Astrocyte of the cerebellum (primary cell): ENCODE measurements around the gene SOX9.

ENCODE experiments used
- DNase-seq: peaks from one replicate; pipeline ENCODE4 v3.0.0-alpha.2; 2011; ENCODE audit warnings: low read depth
- H3K4me3 ChIP-seq: 2 replicates; pipeline ENCODE4 v1.5.1; 2011; ENCODE audit warnings: mild to moderate bottlenecking, low read depth, low read length, moderate library complexity
- in situ Hi-C: cut with HindIII; loops from 2 replicates; pipeline ENCODE4 v1.10.0; 2017; ENCODE audit warnings: low sequenced_read_pairs
- TF ChIP-seq, protein P1 (sequence below): IDR thresholded peaks from 2 replicates; pipeline ENCODE4 v1.5.1; 2012; ENCODE audit warnings: low read length, low read depth, moderate library complexity, mild to moderate bottlenecking; ENCODE audit errors: missing control alignments

Gene SOX9

DNA sequence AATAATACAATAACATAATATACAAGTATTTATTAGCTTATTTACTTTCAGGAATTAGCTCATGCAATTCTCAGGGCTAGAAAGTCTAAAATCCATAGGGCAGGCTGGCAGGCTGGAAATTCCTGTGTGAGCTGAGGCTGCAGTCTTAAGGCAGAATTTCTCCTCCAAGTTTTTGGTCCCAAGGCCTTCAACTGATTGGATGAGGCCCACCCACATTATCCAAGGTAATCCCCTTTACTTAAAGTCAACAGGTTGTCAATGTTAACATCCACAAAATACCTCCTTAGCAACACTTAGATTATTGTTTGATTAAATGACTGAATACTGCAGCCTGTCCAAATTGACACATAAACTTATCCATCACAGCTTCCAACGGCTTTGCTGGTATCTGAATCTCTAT is 32.9 kb upstream of the SOX9 start:
- in situ Hi-C loops, result loop anchor here (5.0 kb wide), 1 partner anchor 61 kb away; no protein-coding TSS in a partner anchor
- no peak for DNase-seq
- H3K4me3 ChIP-seq, result no peak overlapping the region
- TF ChIP-seq, protein P1, sequence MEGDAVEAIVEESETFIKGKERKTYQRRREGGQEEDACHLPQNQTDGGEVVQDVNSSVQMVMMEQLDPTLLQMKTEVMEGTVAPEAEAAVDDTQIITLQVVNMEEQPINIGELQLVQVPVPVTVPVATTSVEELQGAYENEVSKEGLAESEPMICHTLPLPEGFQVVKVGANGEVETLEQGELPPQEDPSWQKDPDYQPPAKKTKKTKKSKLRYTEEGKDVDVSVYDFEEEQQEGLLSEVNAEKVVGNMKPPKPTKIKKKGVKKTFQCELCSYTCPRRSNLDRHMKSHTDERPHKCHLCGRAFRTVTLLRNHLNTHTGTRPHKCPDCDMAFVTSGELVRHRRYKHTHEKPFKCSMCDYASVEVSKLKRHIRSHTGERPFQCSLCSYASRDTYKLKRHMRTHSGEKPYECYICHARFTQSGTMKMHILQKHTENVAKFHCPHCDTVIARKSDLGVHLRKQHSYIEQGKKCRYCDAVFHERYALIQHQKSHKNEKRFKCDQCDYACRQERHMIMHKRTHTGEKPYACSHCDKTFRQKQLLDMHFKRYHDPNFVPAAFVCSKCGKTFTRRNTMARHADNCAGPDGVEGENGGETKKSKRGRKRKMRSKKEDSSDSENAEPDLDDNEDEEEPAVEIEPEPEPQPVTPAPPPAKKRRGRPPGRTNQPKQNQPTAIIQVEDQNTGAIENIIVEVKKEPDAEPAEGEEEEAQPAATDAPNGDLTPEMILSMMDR, result no peak

DNA sequence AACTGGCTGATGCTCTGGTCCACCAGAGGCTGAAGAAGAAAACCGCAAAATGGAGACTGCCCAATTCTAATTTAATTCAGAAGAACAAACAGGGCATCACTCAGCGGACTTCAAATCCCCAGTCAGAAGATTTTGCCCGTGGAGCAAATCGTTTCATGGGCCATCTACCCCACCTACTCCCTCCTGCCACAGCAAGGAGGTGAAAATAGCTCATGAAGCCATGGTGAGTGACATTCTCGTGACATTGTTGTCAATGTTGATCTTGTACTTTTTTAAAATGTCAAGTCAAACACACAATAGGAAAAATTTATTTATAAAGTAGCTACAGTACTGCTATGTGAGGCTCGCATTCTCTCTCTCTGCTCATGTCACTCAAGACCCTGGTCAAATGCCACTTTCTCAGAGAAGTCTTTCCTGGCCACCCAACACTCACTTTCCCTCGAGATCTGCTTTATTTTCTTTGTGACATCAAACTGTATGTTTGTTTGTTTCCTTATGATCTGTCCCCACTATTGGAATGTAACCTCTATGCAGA is 31.3 kb upstream of the SOX9 start:
- DNase-seq, result no peak
- TF ChIP-seq, protein P1, result no peak
- no peak overlapping the region for H3K4me3 ChIP-seq
- in situ Hi-C loops, result loop anchor here (5.0 kb wide), 1 partner anchor 62 kb away; no protein-coding TSS in a partner anchor

DNA sequence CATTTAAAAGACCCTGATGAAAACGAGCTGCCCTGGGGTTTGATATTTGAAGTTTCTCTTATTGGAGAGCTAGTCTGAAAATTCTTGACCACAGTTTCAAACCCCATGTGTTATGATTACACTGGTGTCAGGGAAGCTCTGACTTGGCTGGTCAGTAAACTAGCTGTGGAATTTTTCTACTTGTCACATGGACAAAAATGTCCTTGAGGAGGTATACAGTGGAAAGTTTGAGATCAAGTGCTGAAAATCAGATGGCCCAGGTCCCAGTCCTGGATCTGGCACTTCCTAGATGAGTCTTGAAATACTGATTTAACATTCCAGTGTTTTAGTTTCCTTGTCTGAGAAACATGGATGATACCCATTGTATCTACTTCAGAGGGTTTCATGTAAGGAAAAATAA is 30.7 kb upstream of the SOX9 start:
- in situ Hi-C loops, result no loop called here
- DNase-seq, result no peak
- H3K4me3 ChIP-seq, result no peak overlapping the region
- TF ChIP-seq, protein P1, result no peak

DNA sequence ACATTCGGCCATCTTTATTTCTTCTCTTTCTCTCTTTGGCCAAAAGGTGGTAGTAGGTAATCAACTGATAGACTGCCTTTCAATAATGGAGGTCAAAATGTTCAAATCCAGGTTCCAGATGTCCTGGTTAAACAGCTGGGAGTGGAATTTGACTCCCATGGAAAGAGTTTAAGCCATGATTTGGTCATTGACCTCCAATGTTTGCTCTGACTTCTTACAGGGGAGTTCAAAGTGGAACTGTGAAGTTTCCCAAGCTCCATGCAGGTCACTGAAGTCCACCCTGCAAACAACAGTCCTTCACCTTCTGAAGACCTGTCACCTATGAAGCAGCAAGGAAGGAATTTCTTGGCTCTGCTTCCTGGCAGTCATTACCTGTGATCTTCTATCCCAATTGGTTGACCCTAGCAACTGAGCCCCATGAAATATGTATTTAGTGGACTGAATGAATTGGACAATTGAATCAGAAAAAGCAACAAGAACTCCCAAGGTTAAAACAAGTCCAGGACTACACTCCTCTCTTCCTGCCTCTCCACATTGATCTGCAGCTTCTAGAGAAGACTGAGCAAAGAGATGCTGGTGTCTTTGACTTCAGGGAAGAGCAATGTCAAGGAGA is 28.0 kb upstream of the SOX9 start:
- in situ Hi-C loops, result no loop called here
- H3K4me3 ChIP-seq, result no peak overlapping the region
- TF ChIP-seq, protein P1, result no peak
- no peak for DNase-seq

DNA sequence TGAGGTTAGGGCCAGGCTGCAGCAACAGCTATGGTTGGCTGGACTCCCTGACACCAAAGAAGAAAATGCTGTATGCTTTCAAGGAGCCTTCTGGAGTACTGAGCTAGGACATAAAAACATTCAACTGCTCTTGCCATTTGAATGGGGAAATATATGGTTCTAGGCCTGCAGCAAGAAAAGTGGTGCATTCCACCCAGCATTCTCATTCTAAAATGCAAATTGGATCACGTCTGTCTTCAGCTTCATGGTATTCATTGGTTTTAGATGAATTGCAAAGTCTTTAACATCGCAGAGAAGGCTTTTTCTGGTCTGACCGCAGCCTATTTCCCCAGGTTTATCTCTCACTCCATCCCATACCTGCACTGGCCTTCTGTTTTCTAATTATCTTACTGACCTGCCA is 27.1 kb upstream of the SOX9 start:
- TF ChIP-seq, protein P1, result no peak
- no peak overlapping the region for H3K4me3 ChIP-seq
- DNase-seq, result no peak
- in situ Hi-C loops, result no loop called here

DNA sequence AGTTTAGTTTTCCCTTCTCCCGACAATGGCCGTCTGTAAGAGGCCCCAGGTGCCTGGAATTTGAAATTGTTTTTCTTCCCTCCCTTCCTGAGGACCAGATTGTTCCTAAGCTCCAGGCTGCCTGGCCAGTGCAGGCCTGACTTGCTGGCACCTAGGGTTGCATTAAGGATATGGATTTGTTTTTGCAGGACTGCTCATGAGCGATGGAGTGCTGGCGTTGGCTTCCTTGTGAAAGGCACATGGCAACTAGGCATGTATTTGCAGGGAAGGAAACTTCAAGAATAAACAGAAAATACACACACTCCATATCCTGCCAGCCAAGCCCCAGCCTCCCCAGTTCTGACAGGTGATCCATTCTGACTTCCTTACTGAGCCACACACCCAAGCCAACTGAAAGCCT is 25.5 kb upstream of the SOX9 start:
- DNase-seq, result no peak
- H3K4me3 ChIP-seq, result no peak overlapping the region
- TF ChIP-seq, protein P1, result no peak
- in situ Hi-C loops, result no loop called here
